Thyroid gland (tissue), 4 donors: Measurements from ENCODE around the gene SERPINA5. TPM values are rescaled to one million over a fixed set of nuclear protein-coding genes. Genes with fewer than 3 reads are reported as not detected.

Experiments
- DNase-seq, 2 donors: peaks; one replicate each; pipeline ENCODE4 v3.0.0-alpha.2; 2019
- H3K27ac ChIP-seq, 3 donors: fragments of 200-600 bp; sonication (generic); 1 replicate in 2 of 3; 2 replicates in 1 of 3; pipeline ENCODE4 v1.5.1; 2016 to 2019; ENCODE audit warnings: mild to moderate bottlenecking in 1 of 3, moderate library complexity in 1 of 3
- H3K27me3 ChIP-seq: fragments of 200-600 bp; sonication (generic); one replicate; pipeline ENCODE4 v1.5.1; 2019
- H3K36me3 ChIP-seq, 2 donors: fragments of 200-600 bp; sonication (generic); one replicate each; pipeline ENCODE4 v1.5.1; 2016 to 2019
- H3K4me1 ChIP-seq, 2 donors: fragments of 200-600 bp; sonication (generic); one replicate each; pipeline ENCODE4 v1.5.1; 2017 to 2019
- H3K4me3 ChIP-seq, 3 donors: fragments of 200-600 bp; sonication (generic); replicated peaks in 1 of 3; 1 replicate in 2 of 3; 2 replicates in 1 of 3; pipeline ENCODE4 v1.5.1; 2016; ENCODE audit warnings: mild to moderate bottlenecking in 1 of 3
- H3K9me3 ChIP-seq: fragments of 200-600 bp; sonication (generic); one replicate; pipeline ENCODE4 v1.5.1; 2017
- CTCF ChIP-seq, 6 experiments: fragments of 200-600 bp in 3 of 6; fragments of 450-650 bp in 3 of 6; sonication (generic) in 3 of 6; IDR thresholded peaks; one replicate each; pipeline ENCODE4 v1.5.1; 2016 to 2019; ENCODE audit warnings: antibody characterized with exemption in 6 of 6, mild to moderate bottlenecking in 2 of 6, inconsistent platforms in 1 of 6, moderate library complexity in 1 of 6
- POLR2A ChIP-seq, 2 donors: fragments of 450-650 bp; IDR thresholded peaks; one replicate each; pipeline ENCODE4 v1.6.1; 2017; ENCODE audit warnings: antibody characterized with exemption in 2 of 2, mild to moderate bottlenecking in 2 of 2, moderate library complexity in 1 of 2
- WGBS, 2 donors: methylation state at CpG; one replicate each; pipeline ENCODE4 v1.1.5; 2017; 5-methylcytosine and 5-hydroxymethylcytosine counted together
- intact Hi-C: fragments of 100-400 bp; cut with DNase I; formaldehyde crosslinking; loops from one replicate; pipeline ENCODE4 v1.15.1; 2023
- total RNA-seq, 4 donors: library from RNA; depleted of rRNA; stranded (reverse); fragments of >200 nt; gene quantifications; one replicate each; pipeline ENCODE4 v1.2.3, GENCODE V29; 2016

Gene SERPINA5
- total RNA-seq, 4 donors from 2014 or later, result 1.3 to 6.6 (median 2.9) TPM

- H3K27me3 ChIP-seq, result no peaks in the 10 kb centered on the region
- H3K4me3 ChIP-seq, result no peak overlapping the region
- no peak for TF ChIP-seq POLR2A (IDR thresholded peaks at IDR 0.05)
- no peak for TF ChIP-seq CTCF (IDR thresholded peaks at IDR 0.05)
- no peaks in the 10 kb centered on the region for H3K4me1 ChIP-seq
- H3K9me3 ChIP-seq, result no peaks in the 10 kb centered on the region
- intact Hi-C loops, result no loop called here
- no peak overlapping the region for H3K27ac ChIP-seq
- DNase-seq, result no peak
- no peaks in the 10 kb centered on the region for H3K36me3 ChIP-seq
- 92 to 93% methylated on average over 5 of the region's 5 CpGs for WGBS, 2 donors
Measured at GRCh38 chr14:94617366-94617941, 36.2 kb downstream of the SERPINA5 start.

GRCh38 chr14:94617988-94618822, 37.0 kb downstream of the SERPINA5 start:
- 95 to 97% methylated on average over 3 of the region's 3 CpGs for WGBS, 2 donors
- no peaks in the 10 kb centered on the region for H3K4me1 ChIP-seq
- TF ChIP-seq POLR2A (IDR thresholded peaks at IDR 0.05) (no peak), CTCF (IDR thresholded peaks at IDR 0.05) (no peak)
- H3K9me3 ChIP-seq, result no peaks in the 10 kb centered on the region
- DNase-seq, result no peak
- H3K27me3 ChIP-seq, result no peaks in the 10 kb centered on the region
- H3K36me3 ChIP-seq, result no peaks in the 10 kb centered on the region
- intact Hi-C loops, result no loop called here
- no peak overlapping the region for H3K4me3 ChIP-seq
- no peak overlapping the region for H3K27ac ChIP-seq

- TF ChIP-seq CTCF (IDR thresholded peaks at IDR 0.05), result no peak
- TF ChIP-seq POLR2A (IDR thresholded peaks at IDR 0.05), result no peak
- H3K9me3 ChIP-seq, result no peaks in the 10 kb centered on the region
- no peak overlapping the region for H3K27ac ChIP-seq
- H3K27me3 ChIP-seq, result no peaks in the 10 kb centered on the region
- WGBS, 2 donors, result 81 to 92% methylated on average over 6 of the region's 6 CpGs
- DNase-seq, result no peak
- H3K4me3 ChIP-seq, result no peak overlapping the region
- intact Hi-C loops, result no loop called here
- H3K36me3 ChIP-seq, result no peaks in the 10 kb centered on the region
- H3K4me1 ChIP-seq, result no peaks in the 10 kb centered on the region
Measured at GRCh38 chr14:94619297-94619696, 38.1 kb downstream of the SERPINA5 start.

- Histone ChIP-seq H3K27ac (no peak overlapping the region), H3K4me1 (no peaks in the 10 kb centered on the region), H3K9me3 (no peaks in the 10 kb centered on the region), H3K27me3 (no peaks in the 10 kb centered on the region), H3K36me3 (no peaks in the 10 kb centered on the region), H3K4me3 (no peak overlapping the region)
- TF ChIP-seq CTCF (IDR thresholded peaks at IDR 0.05), result no peak
- no peak for TF ChIP-seq POLR2A (IDR thresholded peaks at IDR 0.05)
- 76 to 82% methylated on average over 6 of the region's 6 CpGs for WGBS, 2 donors
- intact Hi-C loops, result no loop called here
- DNase-seq, result no peak
Measured at GRCh38 chr14:94620597-94620996, 39.4 kb downstream of the SERPINA5 start.
